Measurements from ENCODE around the gene SYCP2. TPM values are rescaled to one million over a fixed set of nuclear protein-coding genes. Genes with fewer than 3 reads are reported as not detected.

SYCP2 gene
- total and polyA plus RNA-seq, 9 donors, result 0.48 to 1.9 (median 0.72) TPM

- Histone ChIP-seq H3K36me3 (no peaks in the 10 kb centered on the region), H3K4me3 (no peak overlapping the region), H3K27ac (no peak overlapping the region), H3K4me1 (ENCODE audit: insufficient read depth) (no peaks in the 10 kb centered on the region), H3K27me3 (no peaks in the 10 kb centered on the region), H3K9me3 (no peaks in the 10 kb centered on the region)
- intact Hi-C loops (cut with DNase I), result no loop called here
- DNase-seq, result no peak
- TF ChIP-seq CTCF (IDR thresholded peaks at IDR 0.05) (no peak), EP300 (IDR thresholded peaks at IDR 0.05) (no peak), POLR2A (IDR thresholded peaks at IDR 0.05) (no peak)
- WGBS, 3 donors, result 79 to 89% (median 88%) methylated on average over 4 of the region's 4 CpGs
Observed at GRCh38 chr20:59954718-59955117, 21.3 kb upstream of the SYCP2 start.

- WGBS, 3 donors, result 90 to 96% (median 92%) methylated on average over 6 of the region's 6 CpGs
- no peaks in the 10 kb centered on the region for H3K4me1 ChIP-seq (ENCODE audit: insufficient read depth)
- no peaks in the 10 kb centered on the region for H3K27me3 ChIP-seq
- no peak overlapping the region for H3K27ac ChIP-seq
- no peaks in the 10 kb centered on the region for H3K9me3 ChIP-seq
- TF ChIP-seq CTCF (IDR thresholded peaks at IDR 0.05) (no peak), EP300 (IDR thresholded peaks at IDR 0.05) (no peak), POLR2A (IDR thresholded peaks at IDR 0.05) (no peak)
- no peak for DNase-seq
- H3K36me3 ChIP-seq, result no peaks in the 10 kb centered on the region
- no peak overlapping the region for H3K4me3 ChIP-seq
- intact Hi-C loops (cut with DNase I), result no loop called here
Observed at GRCh38 chr20:59949911-59950310, 16.5 kb upstream of the SYCP2 start.

- H3K4me1 ChIP-seq (ENCODE audit: insufficient read depth), result no peaks in the 10 kb centered on the region
- H3K4me3 ChIP-seq, result no peak overlapping the region
Observed at GRCh38 chr20:59948828-59949720, 15.6 kb upstream of the SYCP2 start.

GRCh38 chr20:59948212-59948611, 14.8 kb upstream of the SYCP2 start:
- Histone ChIP-seq H3K4me1 (ENCODE audit: insufficient read depth) (no peaks in the 10 kb centered on the region), H3K9me3 (no peaks in the 10 kb centered on the region), H3K36me3 (no peaks in the 10 kb centered on the region), H3K4me3 (no peak overlapping the region), H3K27ac (no peak overlapping the region), H3K27me3 (no peaks in the 10 kb centered on the region)
- 42 to 71% (median 50%) methylated on average over 1 of the region's 1 CpG for WGBS, 3 donors
- TF ChIP-seq CTCF (IDR thresholded peaks at IDR 0.05) (no peak), POLR2A (IDR thresholded peaks at IDR 0.05) (no peak), EP300 (IDR thresholded peaks at IDR 0.05) (no peak)
- no peak for DNase-seq
- intact Hi-C loops (cut with DNase I), result no loop called here

More at GRCh38 chr20:59948828-59949720, 15.6 kb upstream of the SYCP2 start:
- Histone ChIP-seq H3K27me3 (no peaks in the 10 kb centered on the region), H3K36me3 (no peaks in the 10 kb centered on the region), H3K9me3 (no peaks in the 10 kb centered on the region), H3K27ac (no peak overlapping the region)
- DNase-seq, result no peak
- TF ChIP-seq CTCF (IDR thresholded peaks at IDR 0.05), result no peak
- no peak for TF ChIP-seq POLR2A (IDR thresholded peaks at IDR 0.05)
- no peak for TF ChIP-seq EP300 (IDR thresholded peaks at IDR 0.05)
- 30 to 37% (median 32%) methylated on average over 7 of the region's 7 CpGs for WGBS, 3 donors
- intact Hi-C loops (cut with DNase I), result no loop called here

Measured in ovary (tissue), 9 donors.